ENCODE data around the gene CNTN4. TPM values are rescaled to one million over a fixed set of nuclear protein-coding genes. Genes with fewer than 3 reads are reported as not detected.

CNTN4 gene
- total and polyA plus RNA-seq, 2 of the 8 experiments (the other 6 are each of a cell fraction or from before 2014, with no cell fraction given): 0.41 to 2.2 TPM

DNA sequence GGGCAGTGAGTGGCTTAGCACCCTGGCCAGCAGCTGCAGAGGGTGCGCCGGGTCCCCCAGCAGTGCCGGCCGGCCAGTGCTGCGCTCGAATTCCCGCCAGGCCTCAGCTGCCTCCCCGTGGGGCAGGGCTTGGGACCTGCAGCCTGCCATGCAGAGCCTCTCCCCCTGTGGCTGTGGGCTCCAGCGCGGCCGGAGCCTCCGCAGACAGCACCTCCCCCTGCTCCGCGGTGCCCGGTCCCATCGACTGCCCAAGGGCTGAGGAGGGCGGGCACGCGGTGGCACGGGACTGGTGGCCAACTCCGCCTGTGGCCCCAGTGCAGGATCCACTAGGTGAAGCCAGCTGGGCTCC is 386.3 kb downstream of the CNTN4 start:
- Histone ChIP-seq H3K4me3 (ENCODE audit: extremely low read depth in 1 of 4, insufficient read depth in 2 of 4, low read depth in 3 of 4, low read length in 4 of 4) (no peak overlapping the region), H3K9me3 (ENCODE audit: insufficient read depth in 2 of 2, low read depth in 1 of 2, low read length in 1 of 2) (peaks cover 0 to 9% of the 10 kb centered on the region in 2 experiments; a peak in 2 of 4 replicates), H3K56ac (replicated peaks; ENCODE audit: insufficient read length, low read depth, low read length) (no peak overlapping the region), H3K36me3 (ENCODE audit: control insufficient read depth in 2 of 4, insufficient read depth in 4 of 4, low read length in 3 of 4) (no peaks in the 10 kb centered on the region), H3K18ac (ENCODE audit: extremely low read depth, low read length) (no peak overlapping the region), H4K91ac (replicated peaks; ENCODE audit: insufficient read length, low read length) (no peak overlapping the region), H2BK120ac (replicated peaks; ENCODE audit: low read depth, low read length) (no peak overlapping the region), H2AK5ac (ENCODE audit: low read depth, low read length) (no peak overlapping the region), H4K8ac (ENCODE audit: extremely low read depth, insufficient read depth, low read length) (no peak overlapping the region), H3K4me2 (ENCODE audit: insufficient read depth in 1 of 2, low read depth in 2 of 2, low read length in 2 of 2) (no peak overlapping the region), H2BK5ac (ENCODE audit: low read depth, low read length) (no peak overlapping the region), H3K27ac (ENCODE audit: low read depth, low read length) (no peak overlapping the region), H2BK20ac (ENCODE audit: low read length) (no peak overlapping the region), H3K79me2 (ENCODE audit: control insufficient read depth in 1 of 2, insufficient read depth in 2 of 2, low read length in 2 of 2) (no peaks in the 10 kb centered on the region), H4K5ac (ENCODE audit: insufficient read length, low read depth, low read length) (no peak overlapping the region), H3K14ac (ENCODE audit: insufficient read length) (no peak overlapping the region), H3K23ac (ENCODE audit: insufficient read length) (no peak overlapping the region), H3K4ac (replicated peaks; ENCODE audit: insufficient read length, low read depth, low read length) (no peak overlapping the region), H3K4me1 (replicated peaks in 1 of 4; ENCODE audit: control insufficient read depth in 3 of 4, insufficient read depth in 4 of 4, low read length in 3 of 4) (no peaks in the 10 kb centered on the region), H4K20me1 (replicated peaks in 1 of 2; ENCODE audit: control insufficient read depth in 1 of 2, insufficient read depth in 2 of 2, low read length in 2 of 2) (no peaks in the 10 kb centered on the region), H3K79me1 (ENCODE audit: low read depth, low read length) (no peaks in the 10 kb centered on the region), H3K9ac (replicated peaks in 1 of 4; ENCODE audit: extremely low read depth in 1 of 4, low read depth in 3 of 4, low read length in 3 of 4) (no peak overlapping the region), H3K27me3 (replicated peaks in 1 of 4; ENCODE audit: control insufficient read depth in 3 of 4, extremely low read depth in 1 of 4, insufficient read depth in 3 of 4, low read length in 3 of 4) (no peaks in the 10 kb centered on the region), H3K23me2 (ENCODE audit: low read depth, low read length) (no peaks in the 10 kb centered on the region), H2BK15ac (ENCODE audit: low read length) (no peak overlapping the region), H2BK12ac (ENCODE audit: low read depth, low read length) (no peak overlapping the region), H2AFZ (ENCODE audit: low read length) (no peak overlapping the region)
- CTCF ChIA-PET (ENCODE audit: partially characterized antibody): interaction anchor here (0.8 kb wide), 1 partner anchor 229 kb away, joined by 3 read pairs; no protein-coding TSS in a partner anchor
- POLR2A ChIA-PET (ENCODE audit: partially characterized antibody): no interaction called here
- DNase-seq (ENCODE audit: low read depth in 1 of 2, low spot score in 2 of 2) (no peak), FAIRE-seq (no peak)
- WGBS, 2 experiments (ENCODE audit: extremely low coverage in 1 of 2, insufficient coverage in 1 of 2, insufficient read length in 1 of 2, insufficient replicate concordance in 2 of 2, low coverage in 1 of 2, low lambda C conversion rate in 2 of 2, missing lambda C conversion rate in 1 of 2): 95% methylated on average over 7 of the region's 21 CpGs; no CpG with 5 or more reads in 1 of the 2 experiments
- TF ChIP-seq, protein P1, sequence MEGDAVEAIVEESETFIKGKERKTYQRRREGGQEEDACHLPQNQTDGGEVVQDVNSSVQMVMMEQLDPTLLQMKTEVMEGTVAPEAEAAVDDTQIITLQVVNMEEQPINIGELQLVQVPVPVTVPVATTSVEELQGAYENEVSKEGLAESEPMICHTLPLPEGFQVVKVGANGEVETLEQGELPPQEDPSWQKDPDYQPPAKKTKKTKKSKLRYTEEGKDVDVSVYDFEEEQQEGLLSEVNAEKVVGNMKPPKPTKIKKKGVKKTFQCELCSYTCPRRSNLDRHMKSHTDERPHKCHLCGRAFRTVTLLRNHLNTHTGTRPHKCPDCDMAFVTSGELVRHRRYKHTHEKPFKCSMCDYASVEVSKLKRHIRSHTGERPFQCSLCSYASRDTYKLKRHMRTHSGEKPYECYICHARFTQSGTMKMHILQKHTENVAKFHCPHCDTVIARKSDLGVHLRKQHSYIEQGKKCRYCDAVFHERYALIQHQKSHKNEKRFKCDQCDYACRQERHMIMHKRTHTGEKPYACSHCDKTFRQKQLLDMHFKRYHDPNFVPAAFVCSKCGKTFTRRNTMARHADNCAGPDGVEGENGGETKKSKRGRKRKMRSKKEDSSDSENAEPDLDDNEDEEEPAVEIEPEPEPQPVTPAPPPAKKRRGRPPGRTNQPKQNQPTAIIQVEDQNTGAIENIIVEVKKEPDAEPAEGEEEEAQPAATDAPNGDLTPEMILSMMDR (IDR thresholded peaks at IDR 0.05; ENCODE audit: control extremely low read depth in 1 of 3, insufficient read depth in 1 of 3, low read depth in 1 of 3, low read length in 3 of 3): no peak
- no peak for TF ChIP-seq EP300 (IDR thresholded peaks at IDR 0.05; ENCODE audit: borderline replicate concordance in 1 of 2, low read depth in 2 of 2, low read length in 2 of 2)
- TF ChIP-seq RBBP5 (IDR thresholded peaks at IDR 0.05; ENCODE audit: borderline replicate concordance, low read depth, low read length): no peak
- no peak for TF ChIP-seq TAF7 (optimal IDR thresholded peaks at IDR 0.05; ENCODE audit: borderline replicate concordance, low read depth, low read length)
- no peak for TF ChIP-seq RAD21 (IDR thresholded peaks at IDR 0.05 in 1 of 2, conservative IDR thresholded peaks at IDR 0.05 in 1 of 2; ENCODE audit: low read depth in 2 of 2, low read length in 2 of 2)
- TF ChIP-seq NRF1 (IDR thresholded peaks at IDR 0.05; ENCODE audit: low read depth, low read length): no peak
- no peak for TF ChIP-seq GTF2F1 (IDR thresholded peaks at IDR 0.05; ENCODE audit: borderline replicate concordance, low read depth, low read length)
- no peak for TF ChIP-seq CBX5 (IDR thresholded peaks at IDR 0.05; ENCODE audit: low read depth, low read length)
- TF ChIP-seq EZH2 (IDR thresholded peaks at IDR 0.05; ENCODE audit: low read depth, low read length, severe bottlenecking): no peak
- TF ChIP-seq BCL11A (IDR thresholded peaks at IDR 0.05; ENCODE audit: low read depth in 2 of 2, low read length in 2 of 2): no peak
- TF ChIP-seq CHD1 (IDR thresholded peaks at IDR 0.05; ENCODE audit: low read depth, low read length): no peak
